K562 (cell line): ENCODE measurements around the gene CEP44. TPM values are rescaled to one million over a fixed set of nuclear protein-coding genes. Genes with fewer than 3 reads are reported as not detected.

Experiments used
- HDAC1 ChIP-seq, 2 experiments: fragments of 450-650 bp; IDR thresholded peaks; 2 replicates each; pipeline ENCODE4 v1.6.1; 2016 to 2017; ENCODE audit warnings: inconsistent platforms in 1 of 2, mild to moderate bottlenecking in 1 of 2, moderate library complexity in 1 of 2
- ILF3 ChIP-seq: fragments of 450-650 bp; IDR thresholded peaks from 2 replicates; pipeline ENCODE4 v1.6.1; 2018; ENCODE audit warnings: antibody characterized with exemption, mild to moderate bottlenecking, moderate library complexity, borderline replicate concordance
- MEIS2 ChIP-seq: fragments of 450-650 bp; IDR thresholded peaks from 2 replicates; pipeline ENCODE4 v1.6.1; 2014; ENCODE audit warnings: mild to moderate bottlenecking; ENCODE audit not compliant: partially characterized antibody
- MTA1 ChIP-seq: fragments of 450-650 bp; IDR thresholded peaks from 2 replicates; pipeline ENCODE4 v1.6.1; 2017; ENCODE audit warnings: borderline replicate concordance
- NCOA6 ChIP-seq: fragments of 450-650 bp; IDR thresholded peaks from 2 replicates; pipeline ENCODE4 v1.6.1; 2017; ENCODE audit warnings: mild to moderate bottlenecking
- SMAD2 ChIP-seq: fragments of 150-350 bp; IDR thresholded peaks from 2 replicates; pipeline ENCODE4 v1.6.1; 2014; ENCODE audit warnings: low read depth, mild to moderate bottlenecking, low read length
- STAG1 ChIP-seq: sonication (generic); formaldehyde crosslinking; IDR thresholded peaks from 2 replicates; pipeline ENCODE4 v1.5.0; 2020; ENCODE audit warnings: missing genetic modification reagents, borderline replicate concordance
- TAF9B ChIP-seq: fragments of 450-650 bp; IDR thresholded peaks from 2 replicates; pipeline ENCODE4 v1.6.1; 2018; ENCODE audit warnings: mild to moderate bottlenecking; ENCODE audit not compliant: partially characterized antibody
- polyA plus RNA-seq, 8 experiments: library from polyadenylated mRNA; depleted of rRNA in 4 of 8; stranded (reverse) in 5 of 8; unstranded in 3 of 8; fragments of >200 nt; fragmentation: Nextera tagmentation in 2 of 8; fragmentation: Illumina TruSeq in 1 of 8; extraction: Ambion mirVana in 2 of 8; extraction: Trizol in 1 of 8; gene quantifications; 2 replicates each; pipeline versions ENCODE4 v1.2.1 to v1.2.3, GENCODE V29; 2011 to 2014; ENCODE audit warnings: inconsistent platforms in 1 of 8, missing spikeins in 1 of 8
- total RNA-seq, 7 experiments: library from RNA; depleted of rRNA in 6 of 7; stranded (reverse); fragments of >200 nt in 6 of 7; fragmentation: Illumina TruSeq in 2 of 7; extraction: Trizol in 2 of 7; gene quantifications; 2 replicates each; pipeline versions ENCODE4 v1.2.1 to v1.2.3, GENCODE V29; 2011 to 2021; ENCODE audit warnings: low replicate concordance in 1 of 7
- TF ChIP-seq, protein P1 (sequence below): sonication (generic); formaldehyde crosslinking; IDR thresholded peaks from 2 replicates; pipeline ENCODE4 v1.8.0; 2022; ENCODE audit warnings: missing genetic modification reagents, mild to moderate bottlenecking, borderline replicate concordance
- TF ChIP-seq, protein P2 (sequence below): fragments of 150-350 bp; IDR thresholded peaks from 2 replicates; pipeline ENCODE4 v1.6.1; 2014; ENCODE audit warnings: low read depth, mild to moderate bottlenecking, low read length, borderline replicate concordance
- TF ChIP-seq, protein P3 (sequence below): fragments of 450-650 bp; formaldehyde crosslinking; conservative IDR thresholded peaks from 2 replicates; pipeline ENCODE4 v1.4.0; 2022; ENCODE audit warnings: mild to moderate bottlenecking, missing genetic modification characterization
- TF ChIP-seq, protein P4 (sequence below), 2 experiments: fragments of 450-650 bp; IDR thresholded peaks; 2 replicates each; pipeline ENCODE4 v1.6.1; 2016; ENCODE audit warnings: mild to moderate bottlenecking in 2 of 2, borderline replicate concordance in 1 of 2, low read depth in 1 of 2, moderate library complexity in 1 of 2

The CEP44 gene
- total and polyA plus RNA-seq, 9 of the 15 experiments (the other 6 are each of a cell fraction or from before 2014, with no cell fraction given): 19.6 to 45.0 (median 24.4) TPM

DNA sequence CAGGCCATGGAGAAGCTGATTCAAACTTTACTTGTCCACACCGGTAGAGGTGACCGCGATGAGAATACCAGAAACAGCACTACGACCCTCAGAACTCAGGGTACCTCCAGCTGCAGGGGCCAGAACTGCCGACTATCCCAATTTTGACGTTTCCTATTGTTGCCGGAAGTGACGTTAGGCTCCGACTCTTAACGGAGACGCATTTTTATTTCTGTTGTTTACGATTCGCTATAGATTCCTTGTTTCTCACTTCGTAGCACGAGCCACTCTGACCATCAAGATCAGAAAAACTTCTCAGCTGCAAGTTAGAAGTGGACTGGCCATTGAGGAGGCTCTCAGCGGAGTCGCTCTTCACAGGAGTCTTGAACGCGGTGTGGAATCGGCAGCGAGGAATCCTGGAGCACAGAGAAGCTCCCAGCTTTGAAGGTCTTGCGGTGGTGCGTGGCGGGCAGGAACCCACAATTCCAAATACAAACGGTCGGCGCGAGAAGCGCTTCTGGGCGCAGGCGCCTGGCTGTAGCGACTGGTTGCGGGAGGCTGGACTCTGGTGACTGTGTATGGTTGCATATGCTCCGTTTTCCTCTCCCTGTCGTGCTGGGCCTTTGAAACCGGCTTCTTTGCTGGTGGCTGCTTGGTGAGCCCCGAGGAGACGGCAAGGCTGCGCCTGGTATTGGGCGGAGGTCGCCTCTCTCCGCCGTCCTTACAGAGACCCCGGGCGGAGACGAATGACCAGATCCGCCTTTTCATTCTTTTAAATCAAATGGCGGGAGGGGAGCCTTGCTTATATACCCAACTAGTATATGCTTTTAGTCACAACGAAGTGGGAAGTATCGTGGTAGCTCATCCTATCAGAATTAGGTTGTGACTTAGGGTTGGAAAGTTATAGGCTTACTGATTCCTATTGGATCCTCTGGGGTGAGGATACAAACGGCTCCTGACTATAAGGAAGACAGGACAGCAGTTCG lies at the start of gene CEP44, which contains the start of gene FBXO8 (continued):
- TF ChIP-seq, protein P1, sequence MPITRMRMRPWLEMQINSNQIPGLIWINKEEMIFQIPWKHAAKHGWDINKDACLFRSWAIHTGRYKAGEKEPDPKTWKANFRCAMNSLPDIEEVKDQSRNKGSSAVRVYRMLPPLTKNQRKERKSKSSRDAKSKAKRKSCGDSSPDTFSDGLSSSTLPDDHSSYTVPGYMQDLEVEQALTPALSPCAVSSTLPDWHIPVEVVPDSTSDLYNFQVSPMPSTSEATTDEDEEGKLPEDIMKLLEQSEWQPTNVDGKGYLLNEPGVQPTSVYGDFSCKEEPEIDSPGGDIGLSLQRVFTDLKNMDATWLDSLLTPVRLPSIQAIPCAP (CRISPR knock-in tag): no peak
- TF ChIP-seq, protein P2, sequence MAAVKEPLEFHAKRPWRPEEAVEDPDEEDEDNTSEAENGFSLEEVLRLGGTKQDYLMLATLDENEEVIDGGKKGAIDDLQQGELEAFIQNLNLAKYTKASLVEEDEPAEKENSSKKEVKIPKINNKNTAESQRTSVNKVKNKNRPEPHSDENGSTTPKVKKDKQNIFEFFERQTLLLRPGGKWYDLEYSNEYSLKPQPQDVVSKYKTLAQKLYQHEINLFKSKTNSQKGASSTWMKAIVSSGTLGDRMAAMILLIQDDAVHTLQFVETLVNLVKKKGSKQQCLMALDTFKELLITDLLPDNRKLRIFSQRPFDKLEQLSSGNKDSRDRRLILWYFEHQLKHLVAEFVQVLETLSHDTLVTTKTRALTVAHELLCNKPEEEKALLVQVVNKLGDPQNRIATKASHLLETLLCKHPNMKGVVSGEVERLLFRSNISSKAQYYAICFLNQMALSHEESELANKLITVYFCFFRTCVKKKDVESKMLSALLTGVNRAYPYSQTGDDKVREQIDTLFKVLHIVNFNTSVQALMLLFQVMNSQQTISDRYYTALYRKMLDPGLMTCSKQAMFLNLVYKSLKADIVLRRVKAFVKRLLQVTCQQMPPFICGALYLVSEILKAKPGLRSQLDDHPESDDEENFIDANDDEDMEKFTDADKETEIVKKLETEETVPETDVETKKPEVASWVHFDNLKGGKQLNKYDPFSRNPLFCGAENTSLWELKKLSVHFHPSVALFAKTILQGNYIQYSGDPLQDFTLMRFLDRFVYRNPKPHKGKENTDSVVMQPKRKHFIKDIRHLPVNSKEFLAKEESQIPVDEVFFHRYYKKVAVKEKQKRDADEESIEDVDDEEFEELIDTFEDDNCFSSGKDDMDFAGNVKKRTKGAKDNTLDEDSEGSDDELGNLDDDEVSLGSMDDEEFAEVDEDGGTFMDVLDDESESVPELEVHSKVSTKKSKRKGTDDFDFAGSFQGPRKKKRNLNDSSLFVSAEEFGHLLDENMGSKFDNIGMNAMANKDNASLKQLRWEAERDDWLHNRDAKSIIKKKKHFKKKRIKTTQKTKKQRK: no peak
- TF ChIP-seq MEIS2 (no peak), HDAC1 (IDR thresholded peaks at IDR 0.05) (peak in 1 of 2 experiments; percentile 62; a peak in 1 of 4 replicates), ILF3 (no peak), MTA1 (0 out of 2 replicates have a peak, but pooled peaks have one; percentile 47), STAG1 (CRISPR knock-in tag) (no peak), TAF9B (peak; percentile 88), NCOA6 (no peak), SMAD2 (no peak)
- TF ChIP-seq, protein P3, sequence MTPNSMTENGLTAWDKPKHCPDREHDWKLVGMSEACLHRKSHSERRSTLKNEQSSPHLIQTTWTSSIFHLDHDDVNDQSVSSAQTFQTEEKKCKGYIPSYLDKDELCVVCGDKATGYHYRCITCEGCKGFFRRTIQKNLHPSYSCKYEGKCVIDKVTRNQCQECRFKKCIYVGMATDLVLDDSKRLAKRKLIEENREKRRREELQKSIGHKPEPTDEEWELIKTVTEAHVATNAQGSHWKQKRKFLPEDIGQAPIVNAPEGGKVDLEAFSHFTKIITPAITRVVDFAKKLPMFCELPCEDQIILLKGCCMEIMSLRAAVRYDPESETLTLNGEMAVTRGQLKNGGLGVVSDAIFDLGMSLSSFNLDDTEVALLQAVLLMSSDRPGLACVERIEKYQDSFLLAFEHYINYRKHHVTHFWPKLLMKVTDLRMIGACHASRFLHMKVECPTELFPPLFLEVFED (CRISPR knock-in tag): no peak
- TF ChIP-seq, protein P4, sequence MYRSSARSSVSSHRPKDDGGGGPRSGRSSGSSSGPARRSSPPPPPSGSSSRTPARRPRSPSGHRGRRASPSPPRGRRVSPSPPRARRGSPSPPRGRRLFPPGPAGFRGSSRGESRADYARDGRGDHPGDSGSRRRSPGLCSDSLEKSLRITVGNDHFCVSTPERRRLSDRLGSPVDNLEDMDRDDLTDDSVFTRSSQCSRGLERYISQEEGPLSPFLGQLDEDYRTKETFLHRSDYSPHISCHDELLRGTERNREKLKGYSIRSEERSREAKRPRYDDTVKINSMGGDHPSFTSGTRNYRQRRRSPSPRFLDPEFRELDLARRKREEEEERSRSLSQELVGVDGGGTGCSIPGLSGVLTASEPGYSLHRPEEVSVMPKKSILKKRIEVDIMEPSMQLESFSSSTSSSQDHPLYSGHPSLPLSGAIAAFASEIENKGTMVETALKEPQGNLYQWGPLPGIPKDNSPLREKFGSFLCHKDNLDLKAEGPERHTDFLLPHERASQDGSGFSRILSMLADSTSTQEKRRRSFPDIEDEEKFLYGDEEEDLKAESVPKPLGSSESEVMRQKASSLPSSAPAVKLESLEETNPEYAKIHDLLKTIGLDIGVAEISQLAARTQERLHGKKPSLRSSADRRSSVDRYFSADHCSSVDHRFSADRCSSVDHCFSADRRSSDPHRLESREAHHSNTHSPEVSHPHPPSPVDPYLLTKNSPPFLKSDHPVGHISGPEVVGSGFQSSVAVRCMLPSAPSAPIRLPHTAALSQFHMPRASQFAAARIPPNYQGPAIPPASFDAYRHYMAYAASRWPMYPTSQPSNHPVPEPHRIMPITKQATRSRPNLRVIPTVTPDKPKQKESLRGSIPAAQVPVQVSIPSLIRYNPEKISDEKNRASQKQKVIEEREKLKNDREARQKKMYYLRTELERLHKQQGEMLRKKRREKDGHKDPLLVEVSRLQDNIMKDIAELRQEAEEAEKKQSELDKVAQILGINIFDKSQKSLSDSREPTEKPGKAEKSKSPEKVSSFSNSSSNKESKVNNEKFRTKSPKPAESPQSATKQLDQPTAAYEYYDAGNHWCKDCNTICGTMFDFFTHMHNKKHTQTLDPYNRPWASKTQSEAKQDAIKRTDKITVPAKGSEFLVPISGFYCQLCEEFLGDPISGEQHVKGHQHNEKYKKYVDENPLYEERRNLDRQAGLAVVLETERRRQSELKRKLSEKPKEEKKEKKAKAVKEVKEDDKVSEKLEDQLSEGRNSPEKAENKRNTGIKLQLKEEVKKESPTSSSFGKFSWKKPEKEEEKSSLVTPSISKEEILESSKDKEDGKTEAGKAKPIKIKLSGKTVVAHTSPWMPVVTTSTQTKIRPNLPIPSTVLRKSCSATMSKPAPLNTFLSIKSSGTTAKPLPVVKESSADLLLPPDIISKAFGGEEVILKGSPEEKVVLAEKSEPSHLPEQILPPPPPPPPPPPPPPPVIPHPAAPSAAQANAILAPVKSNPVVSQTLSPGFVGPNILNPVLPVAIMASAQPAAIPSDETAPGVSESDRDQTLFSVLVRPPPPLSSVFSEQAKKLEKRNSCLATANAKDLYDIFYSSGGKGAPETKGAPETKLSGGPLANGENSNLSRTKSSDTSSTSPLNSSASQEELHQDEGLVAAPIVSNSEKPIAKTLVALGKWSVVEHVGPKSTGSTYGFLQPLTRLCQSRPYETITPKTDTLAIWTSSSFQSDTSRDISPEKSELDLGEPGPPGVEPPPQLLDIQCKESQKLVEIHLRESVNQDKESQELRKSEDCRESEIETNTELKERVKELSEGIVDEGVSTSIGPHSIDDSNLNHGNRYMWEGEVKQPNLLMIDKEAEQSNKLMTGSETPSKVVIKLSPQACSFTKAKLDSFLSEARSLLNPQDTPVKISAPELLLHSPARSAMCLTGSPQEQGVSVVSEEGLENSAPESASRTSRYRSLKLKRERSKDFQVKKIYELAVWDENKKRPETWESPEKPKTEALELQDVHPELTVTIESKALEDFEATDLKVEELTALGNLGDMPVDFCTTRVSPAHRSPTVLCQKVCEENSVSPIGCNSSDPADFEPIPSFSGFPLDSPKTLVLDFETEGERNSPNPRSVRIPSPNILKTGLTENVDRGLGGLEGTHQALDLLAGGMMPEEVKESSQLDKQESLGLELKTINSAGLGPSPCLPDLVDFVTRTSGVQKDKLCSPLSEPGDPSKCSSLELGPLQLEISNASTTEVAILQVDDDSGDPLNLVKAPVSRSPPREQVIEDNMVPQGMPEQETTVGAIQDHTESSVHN (IDR thresholded peaks at IDR 0.05; ENCODE audit: borderline replicate concordance in 1 of 2, low read depth in 1 of 2): no peak
